Tibial nerve (tissue), 4 donors: ENCODE results near the gene ADGRL3.

Source experiments
- EP300 ChIP-seq, 2 donors: sonication (generic); formaldehyde crosslinking; IDR thresholded peaks; one replicate each; pipeline ENCODE4 v1.6.1; 2017; ENCODE audit warnings: antibody characterized with exemption in 2 of 2, mild to moderate bottlenecking in 1 of 2
- POLR2A ChIP-seq, 2 donors: fragments of 450-650 bp; IDR thresholded peaks; one replicate each; pipeline ENCODE4 v1.6.1; 2017; ENCODE audit warnings: antibody characterized with exemption in 2 of 2, mild to moderate bottlenecking in 2 of 2, moderate library complexity in 2 of 2
- TF ChIP-seq, protein P1 (sequence below), 5 experiments: fragments of 200-600 bp in 3 of 5; fragments of 450-650 bp in 2 of 5; sonication (generic) in 3 of 5; IDR thresholded peaks; one replicate each; pipeline ENCODE4 v1.5.1; 2016 to 2019; ENCODE audit warnings: antibody characterized with exemption in 5 of 5, mild to moderate bottlenecking in 3 of 5, moderate library complexity in 2 of 5

- TF ChIP-seq, protein P1, sequence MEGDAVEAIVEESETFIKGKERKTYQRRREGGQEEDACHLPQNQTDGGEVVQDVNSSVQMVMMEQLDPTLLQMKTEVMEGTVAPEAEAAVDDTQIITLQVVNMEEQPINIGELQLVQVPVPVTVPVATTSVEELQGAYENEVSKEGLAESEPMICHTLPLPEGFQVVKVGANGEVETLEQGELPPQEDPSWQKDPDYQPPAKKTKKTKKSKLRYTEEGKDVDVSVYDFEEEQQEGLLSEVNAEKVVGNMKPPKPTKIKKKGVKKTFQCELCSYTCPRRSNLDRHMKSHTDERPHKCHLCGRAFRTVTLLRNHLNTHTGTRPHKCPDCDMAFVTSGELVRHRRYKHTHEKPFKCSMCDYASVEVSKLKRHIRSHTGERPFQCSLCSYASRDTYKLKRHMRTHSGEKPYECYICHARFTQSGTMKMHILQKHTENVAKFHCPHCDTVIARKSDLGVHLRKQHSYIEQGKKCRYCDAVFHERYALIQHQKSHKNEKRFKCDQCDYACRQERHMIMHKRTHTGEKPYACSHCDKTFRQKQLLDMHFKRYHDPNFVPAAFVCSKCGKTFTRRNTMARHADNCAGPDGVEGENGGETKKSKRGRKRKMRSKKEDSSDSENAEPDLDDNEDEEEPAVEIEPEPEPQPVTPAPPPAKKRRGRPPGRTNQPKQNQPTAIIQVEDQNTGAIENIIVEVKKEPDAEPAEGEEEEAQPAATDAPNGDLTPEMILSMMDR (IDR thresholded peaks at IDR 0.05): no peak
- no peak for TF ChIP-seq EP300 (IDR thresholded peaks at IDR 0.05)
- no peak for TF ChIP-seq POLR2A (IDR thresholded peaks at IDR 0.05)
These were observed 112.4 kb downstream of the ADGRL3 start for GRCh38 chr4:61312526-61312925.
